GM19372 (cell line): ENCODE results near the gene HSPBP1.

Source experiments
- ATAC-seq: cut with Tn5 transposase; IDR thresholded peaks from one replicate; pipeline ENCODE4 v1.9.1; 2021; ENCODE audit warnings: mild to moderate bottlenecking, low read depth, moderate library complexity; ENCODE audit not compliant: unreplicated experiment

Gene HSPBP1

DNA sequence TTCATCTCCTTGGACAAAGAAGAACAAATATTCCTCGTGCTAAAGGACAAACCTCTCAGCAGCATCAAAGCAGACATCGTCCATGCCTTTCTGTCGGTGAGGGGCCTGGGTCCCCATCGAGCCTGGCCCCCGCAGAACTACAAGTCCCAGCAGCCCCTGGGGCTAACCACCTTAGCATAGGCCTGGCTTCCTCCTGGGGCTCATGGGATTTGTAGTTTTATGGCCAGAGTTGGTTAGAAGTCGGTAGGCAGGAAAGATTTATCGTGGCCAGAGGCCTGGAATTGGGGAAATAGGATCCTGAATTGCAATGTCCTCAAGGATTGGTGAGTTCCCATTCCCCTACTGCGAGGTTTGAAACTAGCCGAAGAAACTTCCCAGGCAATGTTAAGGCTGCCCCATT is 25.6 kb upstream of the HSPBP1 start:
- ATAC-seq: no peak

GRCh38 chr19:55304980-55305379 is 25.1 kb upstream of the HSPBP1 start:
- no peak for ATAC-seq

GRCh38 chr19:55304279-55304978 is 24.5 kb upstream of the HSPBP1 start:
- ATAC-seq: no peak

DNA sequence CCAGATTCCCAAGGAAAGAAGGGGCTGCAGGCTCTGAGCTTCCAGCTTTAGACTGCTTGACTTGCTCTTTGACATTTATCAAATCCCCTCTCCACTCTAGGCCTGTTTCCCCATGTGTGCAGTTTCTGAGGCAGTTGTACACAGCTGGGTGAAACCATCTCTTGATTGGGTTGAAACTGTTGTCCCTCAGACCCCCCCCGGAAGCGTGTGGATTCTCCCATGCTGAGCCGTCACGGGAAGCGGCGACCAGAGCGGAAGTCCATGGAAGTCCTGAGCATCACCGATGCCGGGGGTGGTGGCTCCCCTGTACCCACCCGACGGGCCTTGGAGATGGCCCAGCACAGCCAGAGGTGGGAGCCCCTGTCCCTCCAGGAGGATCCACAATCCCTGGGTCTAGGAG is 23.6 kb upstream of the HSPBP1 start:
- ATAC-seq: no peak

DNA sequence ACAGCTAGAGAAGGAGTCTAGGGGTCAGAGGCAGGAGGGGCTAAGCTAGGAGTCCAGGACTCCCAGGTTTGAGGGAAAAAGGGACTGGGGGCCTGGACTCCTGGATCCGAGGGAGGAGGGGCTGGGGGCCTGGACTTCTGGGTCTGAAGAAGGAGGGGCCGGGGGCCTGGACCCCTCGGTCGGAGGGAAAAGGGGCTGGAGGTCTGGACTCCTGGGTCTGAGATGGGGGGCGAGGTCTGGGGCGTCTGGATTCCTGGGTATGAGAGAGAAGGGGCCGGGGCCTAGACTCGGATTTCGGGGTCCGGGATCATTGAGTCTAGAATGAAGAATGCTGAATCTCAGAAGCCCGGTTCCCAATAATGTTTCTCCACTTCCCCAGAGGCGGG is 22.4 kb upstream of the HSPBP1 start:
- ATAC-seq: no peak

DNA sequence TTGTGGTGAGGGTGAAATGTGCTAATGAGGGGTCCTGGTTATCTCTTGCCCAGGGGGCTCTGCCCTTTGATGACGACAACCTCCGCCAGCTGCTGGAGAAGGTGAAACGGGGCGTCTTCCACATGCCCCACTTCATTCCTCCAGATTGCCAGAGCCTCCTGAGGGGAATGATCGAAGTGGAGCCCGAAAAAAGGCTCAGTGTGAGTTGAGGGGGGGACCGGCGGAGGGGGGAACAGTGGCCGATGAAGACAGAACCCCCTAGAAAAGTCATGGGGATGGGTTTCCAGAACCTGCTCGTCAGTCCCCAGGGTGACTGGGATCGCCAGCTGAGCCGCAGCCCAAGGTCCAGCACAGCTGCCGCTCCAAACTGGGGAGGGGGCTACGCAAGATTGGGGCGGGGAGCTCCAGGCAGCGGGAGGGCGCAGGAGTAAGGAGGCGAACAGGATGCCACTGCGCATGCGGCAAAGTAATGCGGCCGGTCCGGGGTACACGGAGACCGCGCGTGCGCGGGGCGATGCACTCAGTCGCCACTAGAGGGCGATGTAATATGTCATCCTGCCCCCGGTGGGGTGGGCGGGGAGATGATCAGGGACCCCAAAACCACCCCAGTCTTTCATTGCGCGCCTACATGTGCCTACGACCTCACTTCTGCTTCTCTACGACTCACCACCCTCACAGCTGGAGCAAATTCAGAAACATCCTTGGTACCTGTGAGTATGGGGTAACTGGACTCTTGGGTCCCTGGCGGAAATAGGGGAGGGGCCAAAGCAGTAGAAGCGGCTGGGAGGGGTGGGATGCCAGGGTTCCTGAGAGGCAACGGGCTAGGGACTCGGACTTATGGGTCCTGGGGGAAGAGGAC is 21.8 kb upstream of the HSPBP1 start:
- ATAC-seq: peak; percentile 66

DNA sequence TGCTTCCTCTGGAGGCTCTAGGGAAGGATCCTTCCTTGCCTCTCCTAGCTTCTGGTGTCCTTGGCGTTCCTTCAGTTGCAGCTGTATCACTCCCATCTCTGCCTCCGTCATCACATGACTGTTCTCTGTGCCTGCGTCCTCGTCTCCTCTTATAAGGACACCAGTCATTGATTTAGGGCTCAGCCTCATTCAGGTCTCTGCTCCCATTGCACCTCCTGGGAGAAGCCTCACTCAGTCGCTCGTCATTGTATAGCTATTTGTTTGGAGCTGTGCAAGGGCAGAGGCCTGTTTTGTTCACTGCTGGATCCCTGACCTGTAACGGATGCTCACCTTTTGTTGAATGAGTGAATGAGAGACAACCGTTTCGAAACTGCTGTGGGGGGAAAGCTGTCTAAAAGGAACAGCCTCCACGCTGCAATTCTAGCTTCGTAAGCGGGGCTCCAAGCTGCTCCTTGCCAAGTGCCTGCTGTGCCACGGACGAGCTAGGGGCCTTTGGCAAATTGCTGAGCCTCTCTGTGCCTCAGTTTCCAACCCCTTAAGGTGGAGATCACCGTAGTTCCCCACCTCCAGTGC is 21.1 kb upstream of the HSPBP1 start:
- ATAC-seq: no peak

- ATAC-seq: no peak
Measured at GRCh38 chr19:55299991-55300390, 20.1 kb upstream of the HSPBP1 start.

DNA sequence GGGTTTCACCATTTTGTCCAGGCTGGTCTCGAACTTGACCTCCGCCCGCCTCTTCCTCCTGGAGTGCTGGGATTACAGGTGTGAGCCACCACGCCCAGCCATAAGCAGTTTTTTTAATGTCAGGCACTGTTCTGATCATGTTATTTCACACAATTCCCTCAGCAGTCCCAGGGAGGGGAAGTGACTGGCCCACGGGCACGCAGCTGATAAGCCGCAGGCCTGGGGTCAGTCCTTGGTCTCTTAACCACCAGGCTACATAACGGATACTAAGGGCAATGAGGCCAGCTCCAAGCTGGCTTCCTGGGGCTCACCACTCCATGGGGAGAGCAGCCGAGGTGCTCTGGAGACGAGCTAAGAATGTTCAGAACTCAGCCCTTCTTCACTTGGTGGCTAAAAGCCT is 17.4 kb upstream of the HSPBP1 start:
- no peak for ATAC-seq

DNA sequence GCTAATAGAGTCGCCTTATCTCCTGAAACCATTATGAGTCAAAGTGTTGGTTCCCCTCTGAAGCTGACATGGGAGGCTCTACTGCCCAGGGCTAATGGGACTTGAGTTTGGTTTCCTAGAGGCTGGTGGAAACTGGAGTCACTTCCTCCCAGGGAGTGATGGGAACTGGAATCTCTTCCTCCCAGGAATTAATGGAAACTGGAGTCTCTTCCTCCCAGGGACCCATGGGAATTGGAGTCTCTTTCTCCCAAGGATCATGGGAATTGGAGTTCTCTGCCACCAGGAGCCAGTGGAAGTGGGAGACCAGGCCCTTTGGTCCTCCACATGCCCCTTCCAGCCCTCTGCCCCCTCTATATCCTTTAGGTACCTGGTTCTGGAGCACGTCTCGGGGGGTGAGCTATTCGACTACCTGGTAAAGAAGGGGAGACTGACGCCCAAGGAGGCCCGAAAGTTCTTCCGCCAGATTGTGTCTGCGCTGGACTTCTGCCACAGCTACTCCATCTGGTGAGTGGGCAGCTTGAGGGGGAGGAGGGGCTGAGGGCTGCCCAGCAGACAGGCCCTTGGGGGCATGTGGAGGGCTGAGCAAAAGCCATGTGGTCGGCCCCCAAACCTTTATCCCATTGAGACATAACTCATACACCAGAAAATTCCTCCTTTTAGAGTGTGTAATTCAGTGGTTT is 9.3 kb upstream of the HSPBP1 start:
- ATAC-seq: no peak

DNA sequence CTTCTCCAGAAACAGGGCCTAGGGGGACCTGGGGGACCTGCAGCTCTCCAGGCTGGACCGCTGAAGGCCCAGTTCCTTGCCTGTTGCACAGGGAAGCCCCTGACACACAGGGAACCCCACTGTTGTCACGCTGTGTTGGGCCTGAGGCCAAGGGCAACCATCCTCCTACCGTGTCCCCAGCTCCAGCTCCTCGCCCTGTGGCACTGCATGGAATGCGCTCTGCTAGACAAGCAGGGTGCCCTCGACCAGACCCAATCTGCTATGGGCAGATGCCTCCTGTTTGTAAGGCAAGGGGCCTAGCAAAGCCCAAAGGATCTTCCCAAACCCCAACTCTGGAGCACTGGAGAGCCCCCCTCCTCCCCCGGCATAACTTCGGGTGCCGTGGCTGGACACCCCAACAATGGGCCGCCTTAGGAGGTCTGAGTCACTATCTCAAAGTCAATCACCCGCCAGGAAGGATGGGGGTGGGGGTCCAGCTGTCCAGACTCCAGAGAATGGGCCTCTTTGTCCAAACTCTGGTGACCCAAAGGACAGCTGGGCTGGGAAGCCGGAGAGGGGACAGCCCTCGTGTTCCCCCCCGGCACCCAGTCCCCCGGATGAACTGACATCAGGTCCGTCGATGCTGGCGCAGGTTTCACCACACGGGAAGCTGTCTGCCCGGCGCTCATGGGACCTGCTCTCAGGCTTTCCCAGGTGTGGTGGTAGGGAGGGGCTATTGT is 7.6 kb upstream of the HSPBP1 start:
- ATAC-seq: no peak

DNA sequence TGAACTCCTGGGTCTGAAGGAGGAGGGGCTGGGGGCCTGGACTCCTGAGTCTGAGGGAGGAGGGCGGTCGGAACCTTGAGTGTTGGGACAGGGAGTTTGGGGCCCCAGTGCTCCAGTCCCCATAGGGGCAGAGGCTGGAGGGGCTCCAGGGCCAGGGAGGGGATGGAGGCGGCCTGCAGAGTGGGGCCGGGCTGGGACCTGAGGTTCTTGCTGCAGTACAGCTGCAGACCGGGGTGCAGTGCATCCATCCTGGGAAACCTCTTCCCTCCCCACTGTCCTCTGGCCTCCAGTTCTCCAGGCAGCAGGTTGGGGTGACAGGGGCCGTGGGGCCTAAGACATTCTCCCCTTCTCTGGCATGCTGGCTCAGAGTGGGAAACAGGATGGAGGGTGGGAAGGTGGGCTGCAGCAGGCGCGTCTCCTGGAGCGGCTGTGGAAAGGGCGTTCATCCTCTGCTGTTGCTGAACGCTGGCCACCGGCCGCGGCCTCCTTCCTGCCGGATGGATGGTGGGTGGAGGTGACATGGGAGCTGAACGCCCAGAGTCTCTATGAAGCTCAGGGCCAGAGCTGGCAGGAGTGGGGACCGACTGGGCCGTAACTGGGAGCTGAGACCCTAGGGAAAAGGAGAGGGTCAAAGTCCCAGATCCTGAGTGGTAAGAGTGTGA is 5.5 kb upstream of the HSPBP1 start:
- ATAC-seq: no peak

- no peak for ATAC-seq
Measured at GRCh38 chr19:55284405-55285058, 4.6 kb upstream of the HSPBP1 start.

- no peak for ATAC-seq
Measured at GRCh38 chr19:55283548-55284377, 3.9 kb upstream of the HSPBP1 start, which contains the start of gene BRSK1. TSS of gene BRSK1 (plus strand) at chr19:55283997. CDS start at chr19:55284443, 446 bp downstream.

GRCh38 chr19:55279340-55279739 is 570 bp downstream of the HSPBP1 start:
- ATAC-seq: no peak

DNA sequence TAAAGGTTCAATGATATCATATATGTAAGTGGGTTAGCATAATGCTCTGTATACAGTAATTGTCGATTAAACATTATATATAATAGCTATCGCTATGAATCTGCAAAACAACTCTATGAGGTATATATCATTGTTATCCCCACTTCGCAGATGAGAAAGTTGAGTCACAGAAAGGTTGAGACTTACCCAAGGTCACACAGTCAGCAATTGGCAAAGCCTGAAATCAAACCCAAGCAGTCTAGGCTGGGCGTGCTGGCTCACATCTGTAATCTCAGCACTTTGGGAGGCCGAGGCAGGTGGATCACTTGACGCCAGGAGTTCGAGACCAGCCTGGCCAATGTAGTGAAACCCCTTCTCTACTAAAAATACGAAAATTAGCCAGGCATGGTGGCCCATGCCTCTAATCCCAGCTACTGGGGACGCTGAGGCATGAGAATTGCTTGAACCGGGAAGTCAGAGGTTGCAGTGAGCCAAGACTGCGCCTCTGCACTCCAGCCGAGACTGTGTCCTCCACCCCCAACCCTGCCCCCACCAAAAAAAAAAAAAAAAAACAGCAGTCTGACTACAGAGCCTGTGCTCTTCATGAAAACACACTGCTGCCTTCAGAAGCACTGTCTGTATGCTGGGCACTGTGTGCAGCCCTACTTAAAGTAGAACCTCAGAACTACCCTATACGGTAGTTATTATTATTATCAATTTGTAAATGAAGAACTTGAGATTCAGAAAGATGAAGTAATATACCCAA is 1.3 kb downstream of the HSPBP1 start:
- ATAC-seq: no peak

- no peak for ATAC-seq
Measured at GRCh38 chr19:55277494-55277893, 2.4 kb downstream of the HSPBP1 start.
